Spleen (tissue), 11 donors: Measurements from ENCODE around the gene PKNOX1. TPM values are rescaled to one million over a fixed set of nuclear protein-coding genes. Genes with fewer than 3 reads are reported as not detected.
"Not testable (repeated sequence)": the region's sequence is repeated elsewhere in the genome, so short reads cannot be mapped to it uniquely, and the experiment has no call there.

ENCODE experiments used
- DNase-seq: peaks from one replicate; pipeline ENCODE4 v3.0.0-alpha.2; 2020
- H3K27ac ChIP-seq, 8 donors: fragments of 200-600 bp; sonication (generic) in 7 of 8; 1 replicate in 4 of 8; 2 replicates in 4 of 8; pipeline versions ENCODE4 v1.5.0 to v1.8.0; 2016 to 2021; ENCODE audit warnings: inconsistent platforms in 4 of 8, mild to moderate bottlenecking in 4 of 8, moderate library complexity in 1 of 8
- H3K27me3 ChIP-seq, 7 donors: fragments of 200-600 bp; sonication (generic) in 6 of 7; replicated peaks in 1 of 7; 1 replicate in 4 of 7; 2 replicates in 3 of 7; pipeline versions ENCODE4 v1.5.0 to v1.8.0; 2016 to 2021; ENCODE audit warnings: inconsistent platforms in 3 of 7, mild to moderate bottlenecking in 1 of 7
- H3K36me3 ChIP-seq, 6 donors: fragments of 200-600 bp; sonication (generic) in 5 of 6; 1 replicate in 4 of 6; 2 replicates in 2 of 6; pipeline versions ENCODE4 v1.5.0 to v1.8.0; 2016 to 2021; ENCODE audit warnings: inconsistent platforms in 2 of 6
- H3K4me1 ChIP-seq, 6 donors: fragments of 200-600 bp; sonication (generic) in 5 of 6; 1 replicate in 3 of 6; 2 replicates in 3 of 6; pipeline versions ENCODE4 v1.5.0 to v1.8.0; 2016 to 2021; ENCODE audit warnings: inconsistent platforms in 3 of 6
- H3K4me3 ChIP-seq, 8 donors: fragments of 200-600 bp; sonication (generic) in 7 of 8; 1 replicate in 4 of 8; 2 replicates in 4 of 8; pipeline versions ENCODE4 v1.5.0 to v1.8.0; 2016 to 2021; ENCODE audit warnings: inconsistent platforms in 4 of 8, mild to moderate bottlenecking in 4 of 8, moderate library complexity in 2 of 8
- H3K9me3 ChIP-seq, 8 donors: fragments of 200-600 bp; sonication (generic) in 7 of 8; 1 replicate in 4 of 8; 2 replicates in 4 of 8; pipeline versions ENCODE4 v1.5.0 to v1.8.0; 2016 to 2021; ENCODE audit warnings: inconsistent platforms in 4 of 8
- POLR2A ChIP-seq, 3 donors: fragments of 450-650 bp; IDR thresholded peaks; one replicate each; pipeline ENCODE4 v1.5.1; 2017; ENCODE audit warnings: antibody characterized with exemption in 3 of 3, mild to moderate bottlenecking in 1 of 3
- POLR2AphosphoS5 ChIP-seq, 3 donors: sonication (generic); formaldehyde crosslinking; IDR thresholded peaks; one replicate each; pipeline ENCODE4 v1.5.1; 2017; ENCODE audit warnings: antibody characterized with exemption in 3 of 3
- WGBS, 5 donors: extraction: QIAGEN DNeasy Blood & Tissue Kit in 3 of 5; methylation state at CpG; one replicate each; pipeline versions ENCODE4 v1.1.5 to v1.1.7; 2013 to 2018; 5-methylcytosine and 5-hydroxymethylcytosine counted together
- intact Hi-C: fragments of 100-400 bp; cut with DNase I; formaldehyde crosslinking; loops from one replicate; pipeline ENCODE4 v1.15.0; 2023; ENCODE audit warnings: low total_unique reads
- polyA plus RNA-seq, 3 donors: library from polyadenylated mRNA; stranded (reverse); fragments of 200-250 nt; gene quantifications; one replicate each; pipeline ENCODE4 v1.2.1, GENCODE V29; 2013
- total RNA-seq, 7 donors: library from RNA; depleted of rRNA in 3 of 7; stranded (reverse); fragments of >200 nt in 3 of 7; fragmentation: NEBNext Ultra II Directional in 4 of 7; extraction: Animal tissue kit (Norgen Biotek cat#: 25700) in 4 of 7; gene quantifications; one replicate each; pipeline versions ENCODE4 v1.1.0 to v1.2.1, GENCODE V29; 2016 to 2021
- donor health status: healthy with polysubstance abuse.
- donor health status: DM: no; HTN: no; CAD: no; lungs with moderate emphysema.
- donor health status: DM: no; HTN: no; CAD: no.
- donor health status: Bipolar disorder and iron deficiency.
- donor health status: healthy.
- donor health status: DM: no; HTN: no; CAD: no.
- donor health status: DM: yes; HTN: yes; CAD: no.

Gene PKNOX1
- total and polyA plus RNA-seq, 10 donors = 7.3 to 21.2 (median 12.7) TPM

- Histone ChIP-seq H3K27me3 (no peaks in the 10 kb centered on the region), H3K4me3 (no peak overlapping the region), H3K4me1 (no peaks in the 10 kb centered on the region), H3K9me3 (no peaks in the 10 kb centered on the region), H3K36me3 (no peaks in the 10 kb centered on the region), H3K27ac (no peak overlapping the region)
- TF ChIP-seq POLR2A (IDR thresholded peaks at IDR 0.05) (no peak), POLR2AphosphoS5 (IDR thresholded peaks at IDR 0.05) (no peak)
- intact Hi-C loops = no loop called here
- peak; percentile 28 for DNase-seq
- WGBS, 5 donors = 70 to 79% (median 74%) methylated on average over 13 of the region's 13 CpGs
Observed at GRCh38 chr21:42931560-42932235, 42.7 kb upstream of the PKNOX1 start.

- peak overlapping the region in 1 of 8 donors; percentile 30 for H3K27ac ChIP-seq
- 92 to 96% (median 95%) methylated on average over 5 to 16 of the region's 16 CpGs for WGBS, 5 donors
- H3K36me3 ChIP-seq, H3K9me3 ChIP-seq, H3K4me1 ChIP-seq, H3K27me3 ChIP-seq, H3K4me3 ChIP-seq, intact Hi-C loops: not testable (repeated sequence)
- DNase-seq = peak; percentile 41
Observed at GRCh38 chr21:42932378-42933136, 41.8 kb upstream of the PKNOX1 start.

GRCh38 chr21:42933137-42933970 is 41.0 kb upstream of the PKNOX1 start:
- H3K36me3 ChIP-seq, H3K9me3 ChIP-seq, H3K27me3 ChIP-seq, H3K4me1 ChIP-seq, H3K4me3 ChIP-seq, intact Hi-C loops: not testable (repeated sequence)
- WGBS, 5 donors = 54 to 82% (median 74%) methylated on average over 8 to 9 of the region's 9 CpGs
- peak overlapping the region in 3 of 8 donors; percentile 2 to 30 (median 8) for H3K27ac ChIP-seq
- DNase-seq = peak; percentile 11

- H3K9me3 ChIP-seq, intact Hi-C loops, H3K4me1 ChIP-seq, H3K4me3 ChIP-seq, H3K27me3 ChIP-seq, H3K36me3 ChIP-seq: not testable (repeated sequence)
- H3K27ac ChIP-seq = peak overlapping the region in 1 of 8 donors; percentile 2
- 90 to 98% (median 97%) methylated on average over 12 of the region's 12 CpGs for WGBS, 5 donors
- DNase-seq = peak; percentile 17
Observed at GRCh38 chr21:42933973-42934372, 40.4 kb upstream of the PKNOX1 start.

GRCh38 chr21:42936360-42936759 is 38.0 kb upstream of the PKNOX1 start:
- peaks cover 0 to 13% (median 0%) of the 10 kb centered on the region in 6 donors for H3K4me1 ChIP-seq
- DNase-seq, H3K4me3 ChIP-seq, H3K36me3 ChIP-seq, H3K27me3 ChIP-seq, intact Hi-C loops, H3K27ac ChIP-seq, H3K9me3 ChIP-seq: not testable (repeated sequence)
- WGBS, 5 donors = 81 to 96% (median 91%) methylated on average over 1 to 5 of the region's 5 CpGs

- DNase-seq = peak; percentile 33
- 56 to 69% (median 58%) methylated on average over 15 to 16 of the region's 16 CpGs for WGBS, 5 donors
Observed at GRCh38 chr21:42937034-42937940, 37.1 kb upstream of the PKNOX1 start.

More at GRCh38 chr21:42937034-42937940, 37.1 kb upstream of the PKNOX1 start:
- Histone ChIP-seq H3K4me1 (peaks cover 0 to 13% (median 0%) of the 10 kb centered on the region in 6 donors), H3K27ac (peak overlapping the region in 1 of 8 donors; percentile 42)
- intact Hi-C loops, H3K9me3 ChIP-seq, H3K4me3 ChIP-seq, H3K27me3 ChIP-seq, H3K36me3 ChIP-seq: not testable (repeated sequence)
